ENCODE measurements around the gene SLC46A1.

SLC46A1 gene

GRCh38 chr17:28379814-28380801, 25.9 kb downstream of the SLC46A1 start:
- no peak for DNase-seq

GRCh38 chr17:28372945-28373274, 33.1 kb downstream of the SLC46A1 start:
- DNase-seq = no peak

GRCh38 chr17:28372203-28372944, 33.6 kb downstream of the SLC46A1 start:
- no peak for DNase-seq

- DNase-seq = peak; percentile 77
Observed at GRCh38 chr17:28371245-28372202, 34.5 kb downstream of the SLC46A1 start, which contains the start of gene SARM1. SARM1 (plus strand) TSS chr17:28371694; CDS start chr17:28372033, 339 bp downstream.

- no peak for DNase-seq
Observed at GRCh38 chr17:28370744-28371103, 35.3 kb downstream of the SLC46A1 start.

GRCh38 chr17:28370035-28370743, 35.8 kb downstream of the SLC46A1 start, which contains the start of gene VTN:
VTN (minus strand) TSS chr17:28370307; CDS start chr17:28370203, 104 bp downstream.
- no peak for DNase-seq

- DNase-seq = no peak
Observed at GRCh38 chr17:28369684-28370034, 36.4 kb downstream of the SLC46A1 start.

- DNase-seq = no peak
Observed at GRCh38 chr17:28368915-28369683, 36.9 kb downstream of the SLC46A1 start.

GRCh38 chr17:28368306-28368831, 37.6 kb downstream of the SLC46A1 start:
- no peak for DNase-seq

- no peak for DNase-seq
Observed at GRCh38 chr17:28367641-28368305, 38.2 kb downstream of the SLC46A1 start.

- DNase-seq = no peak
Observed at GRCh38 chr17:28366605-28367004, 39.4 kb downstream of the SLC46A1 start.

- no peak for DNase-seq
Observed at GRCh38 chr17:28365487-28365886, 40.5 kb downstream of the SLC46A1 start.

GRCh38 chr17:28364665-28365363, 41.2 kb downstream of the SLC46A1 start, which contains the start of gene SEBOX:
SEBOX (minus strand) TSS chr17:28365199; CDS start chr17:28365151, 48 bp downstream.
- no peak for DNase-seq

GRCh38 chr17:28363776-28364650, 42.0 kb downstream of the SLC46A1 start:
- no peak for DNase-seq

- DNase-seq = no peak
Observed at GRCh38 chr17:28363186-28363585, 42.8 kb downstream of the SLC46A1 start.

- DNase-seq = no peak
Observed at GRCh38 chr17:28357901-28358197, 48.2 kb downstream of the SLC46A1 start.

GRCh38 chr17:28357061-28357900, 48.7 kb downstream of the SLC46A1 start, which contains the start of gene POLDIP2:
POLDIP2 (minus strand) TSS chr17:28357527; CDS start chr17:28357448, 79 bp downstream.
- DNase-seq = peak; percentile 97

GRCh38 chr17:28350271-28350670, 55.7 kb downstream of the SLC46A1 start:
- DNase-seq = no peak
